Lower leg skin (tissue), 4 donors: Measurements from ENCODE around the gene PNMA6A. TPM values are rescaled to one million over a fixed set of nuclear protein-coding genes. Genes with fewer than 3 reads are reported as not detected.
"Not testable (repeated sequence)": the region's sequence is repeated elsewhere in the genome, so short reads cannot be mapped to it uniquely, and the experiment has no call there.

Source experiments
- DNase-seq, 2 donors: peaks; one replicate each; pipeline ENCODE4 v3.0.0-alpha.2; 2019; ENCODE audit warnings: low spot score in 2 of 2
- H3K4me3 ChIP-seq: fragments of 200-600 bp; sonication (generic); 2 replicates; pipeline ENCODE4 v1.5.1; 2017; ENCODE audit warnings: mild to moderate bottlenecking, low read depth; ENCODE audit not compliant: poor library complexity, severe bottlenecking
- POLR2A ChIP-seq, 2 donors: fragments of 450-650 bp; IDR thresholded peaks; one replicate each; pipeline ENCODE4 v1.6.1; 2016 to 2017; ENCODE audit warnings: antibody characterized with exemption in 2 of 2, mild to moderate bottlenecking in 1 of 2, moderate library complexity in 1 of 2
- WGBS, 2 donors: methylation state at CpG; one replicate each; pipeline ENCODE4 v1.1.5; 2018; 5-methylcytosine and 5-hydroxymethylcytosine counted together
- intact Hi-C: fragments of 100-400 bp; cut with DNase I; formaldehyde crosslinking; loops from one replicate; pipeline ENCODE4 v1.15.0; 2023; ENCODE audit warnings: low total_unique reads
- total RNA-seq, 4 donors: library from RNA; depleted of rRNA; stranded (reverse); fragments of >200 nt; gene quantifications; one replicate each; pipeline ENCODE4 v1.1.0, GENCODE V29; 2016
- TF ChIP-seq, protein P1 (sequence below), 3 donors: fragments of 450-650 bp; IDR thresholded peaks; one replicate each; pipeline ENCODE4 v1.5.1; 2016; ENCODE audit warnings: antibody characterized with exemption in 3 of 3, mild to moderate bottlenecking in 3 of 3, moderate library complexity in 2 of 3

The PNMA6A gene
- total RNA-seq, 4 donors from 2014 or later: 0.08 to 1.5 (median 0.46) TPM

DNA sequence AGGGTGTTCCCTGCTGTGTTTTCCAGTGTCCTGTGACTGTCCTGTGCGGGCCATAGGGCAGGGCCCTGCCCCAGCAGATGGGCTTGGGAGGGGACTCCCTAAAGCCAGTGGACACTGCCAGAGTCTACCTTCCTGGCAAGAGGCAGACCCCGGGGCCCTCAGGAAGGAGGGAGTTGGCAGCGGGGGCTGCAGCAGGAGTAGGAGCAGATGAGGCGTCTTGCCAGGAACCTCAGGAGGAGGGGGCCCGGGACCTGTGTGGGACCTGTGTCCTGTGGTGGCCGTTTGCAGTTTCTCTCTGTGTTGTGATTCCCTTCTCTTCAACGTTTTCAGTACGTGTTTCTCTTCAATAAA, 12.2 kb upstream of the PNMA6A start:
- intact Hi-C loops: no loop called here
- H3K4me3 ChIP-seq: no peak overlapping the region
- no peak for DNase-seq
- no peak for TF ChIP-seq POLR2A (IDR thresholded peaks at IDR 0.05)
- TF ChIP-seq, protein P1, sequence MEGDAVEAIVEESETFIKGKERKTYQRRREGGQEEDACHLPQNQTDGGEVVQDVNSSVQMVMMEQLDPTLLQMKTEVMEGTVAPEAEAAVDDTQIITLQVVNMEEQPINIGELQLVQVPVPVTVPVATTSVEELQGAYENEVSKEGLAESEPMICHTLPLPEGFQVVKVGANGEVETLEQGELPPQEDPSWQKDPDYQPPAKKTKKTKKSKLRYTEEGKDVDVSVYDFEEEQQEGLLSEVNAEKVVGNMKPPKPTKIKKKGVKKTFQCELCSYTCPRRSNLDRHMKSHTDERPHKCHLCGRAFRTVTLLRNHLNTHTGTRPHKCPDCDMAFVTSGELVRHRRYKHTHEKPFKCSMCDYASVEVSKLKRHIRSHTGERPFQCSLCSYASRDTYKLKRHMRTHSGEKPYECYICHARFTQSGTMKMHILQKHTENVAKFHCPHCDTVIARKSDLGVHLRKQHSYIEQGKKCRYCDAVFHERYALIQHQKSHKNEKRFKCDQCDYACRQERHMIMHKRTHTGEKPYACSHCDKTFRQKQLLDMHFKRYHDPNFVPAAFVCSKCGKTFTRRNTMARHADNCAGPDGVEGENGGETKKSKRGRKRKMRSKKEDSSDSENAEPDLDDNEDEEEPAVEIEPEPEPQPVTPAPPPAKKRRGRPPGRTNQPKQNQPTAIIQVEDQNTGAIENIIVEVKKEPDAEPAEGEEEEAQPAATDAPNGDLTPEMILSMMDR (IDR thresholded peaks at IDR 0.05): no peak
- 65 to 78% methylated on average over 8 of the region's 8 CpGs for WGBS, 2 donors

DNA sequence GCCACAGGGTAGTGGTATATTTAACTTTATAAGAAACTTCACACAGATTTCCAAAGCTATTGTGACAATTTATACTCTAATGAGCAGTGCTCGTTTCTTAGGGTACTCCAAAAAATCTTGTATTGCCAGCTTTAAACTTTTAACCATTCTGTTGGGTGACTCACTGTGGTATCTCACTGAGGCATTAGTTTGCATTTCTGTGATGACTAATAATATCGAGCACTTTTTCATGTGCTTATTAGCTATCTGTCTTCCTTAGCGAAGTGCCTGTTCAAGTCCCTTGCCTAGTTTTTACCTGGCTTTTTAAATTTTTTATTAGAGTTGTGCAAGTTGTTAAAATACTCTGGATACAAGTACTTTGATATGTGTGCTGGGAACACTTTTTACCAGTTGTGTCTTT, 10.5 kb upstream of the PNMA6A start:
- WGBS, 2 donors: 30 to 41% methylated on average over 3 of the region's 3 CpGs
- intact Hi-C loops: no loop called here

DNA sequence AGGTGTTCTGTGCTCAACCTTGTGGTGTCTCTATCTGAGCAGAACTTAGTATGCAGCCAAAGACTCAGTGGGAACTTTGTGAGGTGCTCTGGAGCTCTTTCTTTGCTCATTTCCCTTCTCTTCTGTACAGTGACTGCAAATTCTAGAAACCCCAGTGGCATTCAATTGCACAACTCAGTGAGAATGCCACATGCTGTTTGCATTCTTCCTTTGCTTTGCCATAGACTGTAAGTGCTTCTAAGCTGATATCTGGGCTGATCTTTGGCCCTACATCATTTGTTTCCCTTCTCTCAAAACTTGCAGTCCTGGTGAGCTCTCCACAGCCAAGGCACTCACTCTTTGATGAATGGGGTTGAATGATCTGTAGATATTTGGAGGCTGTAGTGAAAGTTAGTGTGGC, 8.9 kb upstream of the PNMA6A start:
- intact Hi-C loops: no loop called here
- DNase-seq: no peak
- TF ChIP-seq, protein P1 (IDR thresholded peaks at IDR 0.05): no peak
- no peak for TF ChIP-seq POLR2A (IDR thresholded peaks at IDR 0.05)
- H3K4me3 ChIP-seq: no peak overlapping the region

More for the DNA sequence above, 10.5 kb upstream of the PNMA6A start:
- H3K4me3 ChIP-seq: no peak overlapping the region
- no peak for TF ChIP-seq POLR2A (IDR thresholded peaks at IDR 0.05)
- TF ChIP-seq, protein P1 (IDR thresholded peaks at IDR 0.05): no peak
- DNase-seq: no peak

DNA sequence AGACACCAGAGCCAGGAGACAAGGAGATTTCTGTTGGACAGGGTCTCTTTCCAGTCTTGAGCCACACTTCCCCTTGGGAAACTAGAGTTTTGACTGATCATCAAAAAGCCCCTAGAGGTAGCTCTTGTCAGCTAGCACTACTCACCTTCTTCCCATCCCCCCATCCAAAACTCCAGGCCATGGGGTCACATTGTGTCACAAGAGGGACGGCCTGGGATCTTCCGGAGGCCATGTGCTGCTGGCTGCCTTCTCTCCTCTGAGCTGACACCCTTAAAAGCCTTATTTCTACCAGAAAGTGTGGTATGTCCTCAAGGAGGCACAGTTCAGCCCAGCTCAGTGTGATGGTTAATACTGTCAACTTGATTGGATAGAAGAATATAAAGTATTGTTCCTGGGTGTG, 8.2 kb upstream of the PNMA6A start:
- TF ChIP-seq POLR2A (IDR thresholded peaks at IDR 0.05): no peak
- TF ChIP-seq, protein P1 (IDR thresholded peaks at IDR 0.05): no peak
- intact Hi-C loops: no loop called here
- DNase-seq: no peak
- no peak overlapping the region for H3K4me3 ChIP-seq
- 77 to 82% methylated on average over 2 of the region's 2 CpGs for WGBS, 2 donors

DNA sequence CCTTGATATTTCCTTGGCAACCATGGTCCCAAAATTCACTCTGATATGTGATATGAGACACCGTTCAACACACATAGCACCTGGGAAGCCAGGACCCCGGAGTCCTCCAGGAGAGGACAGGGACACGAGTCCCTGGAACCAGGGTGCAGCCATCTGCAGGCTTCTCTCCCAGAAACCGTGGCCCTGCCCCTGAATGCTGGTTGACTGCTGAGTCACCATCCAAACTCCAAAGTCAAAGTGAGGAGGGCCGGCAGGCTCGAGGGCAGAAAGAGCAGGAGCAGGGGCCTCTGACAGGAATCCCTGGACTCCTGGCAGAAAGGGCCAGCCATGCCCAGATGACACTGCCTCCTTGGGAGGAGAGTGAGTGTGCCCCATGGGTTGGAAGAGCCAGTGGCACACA, 6.9 kb upstream of the PNMA6A start:
- no peak for DNase-seq
- 67 to 82% methylated on average over 2 to 6 of the region's 6 CpGs for whole genome bisulfite sequencing, 2 donors
- intact Hi-C loops: no loop called here
- no peak overlapping the region for H3K4me3 ChIP-seq
- TF ChIP-seq, protein P1 (IDR thresholded peaks at IDR 0.05): no peak
- no peak for TF ChIP-seq POLR2A (IDR thresholded peaks at IDR 0.05)

DNA sequence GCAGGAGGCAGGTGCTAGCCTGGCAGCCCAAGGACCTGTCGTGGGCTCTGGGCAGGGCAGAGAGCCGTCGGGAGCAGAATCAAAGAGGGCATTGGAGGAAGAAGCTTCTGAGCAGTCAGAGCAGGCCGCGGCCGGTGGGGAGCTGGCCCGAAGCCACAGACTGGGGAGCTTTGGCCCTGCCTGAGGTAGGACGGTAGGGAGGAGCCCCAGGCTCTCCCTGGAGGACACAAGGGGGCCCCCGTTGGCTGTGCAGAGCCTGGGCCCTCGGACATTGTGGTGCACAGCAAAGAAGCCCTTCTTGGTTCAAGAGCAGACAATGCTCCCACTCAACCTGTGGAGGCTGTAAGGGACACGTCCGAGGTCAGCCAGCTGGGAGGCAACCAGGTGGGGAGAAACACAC, 5.9 kb upstream of the PNMA6A start:
- DNase-seq, H3K4me3 ChIP-seq, intact Hi-C loops: not testable (repeated sequence)
- WGBS, 2 donors: no CpG with 5 or more reads among the region's 12 CpGs

DNA sequence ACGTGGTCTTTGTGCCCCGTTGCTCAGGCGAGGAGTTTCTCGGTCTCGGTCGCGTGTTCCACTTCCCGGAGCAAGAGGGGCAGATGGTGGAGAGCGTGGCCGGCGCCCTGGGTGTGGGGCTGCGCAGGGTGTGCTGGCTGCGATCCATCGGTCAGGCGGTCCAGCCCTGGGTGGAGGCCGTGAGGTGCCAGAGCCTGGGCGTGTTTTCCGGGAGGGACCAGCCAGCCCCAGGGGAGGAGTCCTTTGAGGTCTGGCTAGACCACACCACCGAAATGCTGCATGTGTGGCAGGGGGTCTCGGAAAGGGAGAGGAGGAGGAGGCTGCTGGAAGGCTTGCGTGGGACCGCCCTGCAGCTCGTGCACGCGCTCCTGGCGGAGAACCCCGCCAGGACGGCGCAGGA, 1.1 kb downstream of the PNMA6A start:
- no CpG with 5 or more reads among the region's 29 CpGs for WGBS, 2 donors
- intact Hi-C loops, H3K4me3 ChIP-seq: not testable (repeated sequence)
- peak in 1 of 2 donors; percentile 74 for DNase-seq
